ENCODE measurements around the gene SLC2A13.
"Not testable (repeated sequence)": the region's sequence is repeated elsewhere in the genome, so short reads cannot be mapped to it uniquely, and the experiment has no call there.

Gene SLC2A13

GRCh38 chr12:39920647-39921046, 185.2 kb downstream of the SLC2A13 start:
- TF ChIP-seq TAF1 (IDR thresholded peaks at IDR 0.05; ENCODE audit: borderline replicate concordance, low read depth, low read length) (no peak), POLR2A (IDR thresholded peaks at IDR 0.05; ENCODE audit: low read depth, low read length) (no peak), POLR2AphosphoS5 (IDR thresholded peaks at IDR 0.05; ENCODE audit: low read depth, low read length) (no peak)
- no peak for DNase-seq (ENCODE audit: insufficient read length)
- FAIRE-seq, result no peak

GRCh38 chr12:39920222-39920621, 185.7 kb downstream of the SLC2A13 start:
- FAIRE-seq (no peak), DNase-seq (ENCODE audit: insufficient read length) (no peak)
- TF ChIP-seq TAF1 (IDR thresholded peaks at IDR 0.05; ENCODE audit: borderline replicate concordance, low read depth, low read length) (no peak), POLR2AphosphoS5 (IDR thresholded peaks at IDR 0.05; ENCODE audit: low read depth, low read length) (no peak), POLR2A (IDR thresholded peaks at IDR 0.05; ENCODE audit: low read depth, low read length) (no peak)

- DNase-seq (ENCODE audit: insufficient read length) (no peak), FAIRE-seq (no peak)
- TF ChIP-seq POLR2AphosphoS5 (IDR thresholded peaks at IDR 0.05; ENCODE audit: low read depth, low read length), result no peak
- TF ChIP-seq TAF1 (IDR thresholded peaks at IDR 0.05; ENCODE audit: borderline replicate concordance, low read depth, low read length), result no peak
- no peak for TF ChIP-seq POLR2A (IDR thresholded peaks at IDR 0.05; ENCODE audit: low read depth, low read length)
Measured at GRCh38 chr12:39919790-39920189, 186.1 kb downstream of the SLC2A13 start.

GRCh38 chr12:39915249-39915648, 190.6 kb downstream of the SLC2A13 start:
- TF ChIP-seq POLR2A (IDR thresholded peaks at IDR 0.05; ENCODE audit: low read depth, low read length) (no peak), POLR2AphosphoS5 (IDR thresholded peaks at IDR 0.05; ENCODE audit: low read depth, low read length) (no peak), TAF1 (IDR thresholded peaks at IDR 0.05; ENCODE audit: borderline replicate concordance, low read depth, low read length) (no peak)
- no peak for FAIRE-seq
- DNase-seq (ENCODE audit: insufficient read length), result no peak

GRCh38 chr12:39912211-39912980, 193.5 kb downstream of the SLC2A13 start:
- TF ChIP-seq POLR2AphosphoS5 (IDR thresholded peaks at IDR 0.05; ENCODE audit: low read depth, low read length) (no peak), TAF1 (IDR thresholded peaks at IDR 0.05; ENCODE audit: borderline replicate concordance, low read depth, low read length) (no peak), POLR2A (IDR thresholded peaks at IDR 0.05; ENCODE audit: low read depth, low read length) (no peak)
- no peak for FAIRE-seq
- DNase-seq (ENCODE audit: insufficient read length), result no peak

- FAIRE-seq (no peak), DNase-seq (ENCODE audit: insufficient read length) (no peak)
- TF ChIP-seq TAF1 (IDR thresholded peaks at IDR 0.05; ENCODE audit: borderline replicate concordance, low read depth, low read length), result no peak
Measured at GRCh38 chr12:39906237-39906636, 199.6 kb downstream of the SLC2A13 start.

- FAIRE-seq (no peak), DNase-seq (ENCODE audit: insufficient read length) (no peak)
- no peak for TF ChIP-seq TAF1 (IDR thresholded peaks at IDR 0.05; ENCODE audit: borderline replicate concordance, low read depth, low read length)
- TF ChIP-seq POLR2AphosphoS5 (IDR thresholded peaks at IDR 0.05; ENCODE audit: low read depth, low read length), result no peak
- TF ChIP-seq POLR2A (IDR thresholded peaks at IDR 0.05; ENCODE audit: low read depth, low read length), result no peak
Measured at GRCh38 chr12:39905152-39905551, 200.7 kb downstream of the SLC2A13 start.

GRCh38 chr12:39902821-39903220, 203.1 kb downstream of the SLC2A13 start:
- FAIRE-seq, result no peak
- no peak for DNase-seq (ENCODE audit: insufficient read length)
- TF ChIP-seq POLR2AphosphoS5 (IDR thresholded peaks at IDR 0.05; ENCODE audit: low read depth, low read length) (no peak), POLR2A (IDR thresholded peaks at IDR 0.05; ENCODE audit: low read depth, low read length) (no peak), TAF1 (IDR thresholded peaks at IDR 0.05; ENCODE audit: borderline replicate concordance, low read depth, low read length) (no peak)

GRCh38 chr12:39897315-39897714, 208.6 kb downstream of the SLC2A13 start:
- DNase-seq (ENCODE audit: insufficient read length), result no peak
- FAIRE-seq, result no peak
- TF ChIP-seq POLR2A (IDR thresholded peaks at IDR 0.05; ENCODE audit: low read depth, low read length) (no peak), POLR2AphosphoS5 (IDR thresholded peaks at IDR 0.05; ENCODE audit: low read depth, low read length) (no peak), TAF1 (IDR thresholded peaks at IDR 0.05; ENCODE audit: borderline replicate concordance, low read depth, low read length) (no peak)

GRCh38 chr12:39893388-39893787, 212.5 kb downstream of the SLC2A13 start:
- FAIRE-seq; DNase-seq (ENCODE audit: insufficient read length): not testable (repeated sequence)

- DNase-seq (ENCODE audit: insufficient read length) (no peak), FAIRE-seq (no peak)
- TF ChIP-seq POLR2A (IDR thresholded peaks at IDR 0.05; ENCODE audit: low read depth, low read length) (no peak), POLR2AphosphoS5 (IDR thresholded peaks at IDR 0.05; ENCODE audit: low read depth, low read length) (no peak), TAF1 (IDR thresholded peaks at IDR 0.05; ENCODE audit: borderline replicate concordance, low read depth, low read length) (no peak)
Measured at GRCh38 chr12:39892146-39892545, 213.7 kb downstream of the SLC2A13 start.

GRCh38 chr12:39887856-39888255, 218.0 kb downstream of the SLC2A13 start:
- no peak for DNase-seq (ENCODE audit: insufficient read length)
- no peak for TF ChIP-seq POLR2A (IDR thresholded peaks at IDR 0.05; ENCODE audit: low read depth, low read length)
- no peak for TF ChIP-seq TAF1 (IDR thresholded peaks at IDR 0.05; ENCODE audit: borderline replicate concordance, low read depth, low read length)
- no peak for TF ChIP-seq POLR2AphosphoS5 (IDR thresholded peaks at IDR 0.05; ENCODE audit: low read depth, low read length)
- no peak for FAIRE-seq

GRCh38 chr12:39886106-39886505, 219.8 kb downstream of the SLC2A13 start:
- TF ChIP-seq POLR2A (IDR thresholded peaks at IDR 0.05; ENCODE audit: low read depth, low read length) (no peak), TAF1 (IDR thresholded peaks at IDR 0.05; ENCODE audit: borderline replicate concordance, low read depth, low read length) (no peak), POLR2AphosphoS5 (IDR thresholded peaks at IDR 0.05; ENCODE audit: low read depth, low read length) (no peak)
- DNase-seq (ENCODE audit: insufficient read length) (no peak), FAIRE-seq (no peak)
